Measurements from ENCODE around the gene GIT1. TPM values are rescaled to one million over a fixed set of nuclear protein-coding genes. Genes with fewer than 3 reads are reported as not detected.

The GIT1 gene
- total RNA-seq, 4 donors from 2014 or later, result 28.7 to 50.4 (median 39.9) TPM

GRCh38 chr17:29595107-29595942, 5.9 kb upstream of the GIT1 start:
- Histone ChIP-seq H3K36me3 (no peaks in the 10 kb centered on the region), H3K4me3 (no peak overlapping the region), H3K27me3 (no peaks in the 10 kb centered on the region), H3K9me3 (no peaks in the 10 kb centered on the region), H3K4me1 (peaks cover 36 to 62% (median 51%) of the 10 kb centered on the region in 4 donors), H3K27ac (replicated peaks in 1 of 4) (no peak overlapping the region)
- intact Hi-C loops (cut with DNase I), result no loop called here
- DNase-seq (ENCODE audit: extremely low spot score), result no peak
- WGBS, result 80% methylated on average over 7 of the region's 7 CpGs
- TF ChIP-seq POLR2A (IDR thresholded peaks at IDR 0.05; ENCODE audit: low read depth) (no peak), POLR2AphosphoS5 (IDR thresholded peaks at IDR 0.05) (no peak), CTCF (IDR thresholded peaks at IDR 0.05) (no peak), EP300 (IDR thresholded peaks at IDR 0.05) (no peak)

DNA sequence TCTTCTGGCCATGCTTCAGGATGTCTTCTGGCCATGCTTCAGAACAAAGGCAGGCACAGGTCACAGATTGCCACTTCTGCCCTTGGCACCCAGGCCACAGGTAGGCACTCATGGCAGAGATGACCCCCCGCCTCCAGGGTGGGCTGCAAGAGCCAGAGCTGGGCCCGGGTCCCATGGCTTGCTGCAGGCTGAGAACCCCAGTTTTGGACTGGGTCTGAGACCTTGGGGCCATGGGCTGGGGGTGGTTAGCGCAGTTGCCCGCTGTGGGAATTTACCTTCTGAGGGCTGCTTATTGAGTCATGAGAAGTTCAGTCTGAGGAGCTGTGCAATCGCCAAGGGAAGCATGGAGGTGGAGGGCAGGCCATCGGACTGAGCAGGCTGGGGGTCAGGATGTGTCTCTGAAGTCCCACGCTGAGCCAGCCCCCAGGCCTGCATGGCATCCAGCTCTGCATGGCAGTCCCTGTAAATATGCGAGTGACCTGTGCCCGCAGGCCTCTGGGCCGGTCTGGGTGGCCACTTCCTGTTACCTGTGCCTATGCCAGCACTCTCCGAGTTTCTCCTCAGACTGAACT, 5.2 kb upstream of the GIT1 start:
- Histone ChIP-seq H3K9me3 (no peaks in the 10 kb centered on the region), H3K36me3 (no peaks in the 10 kb centered on the region), H3K27me3 (no peaks in the 10 kb centered on the region), H3K4me1 (peaks cover 43 to 69% (median 58%) of the 10 kb centered on the region in 4 donors), H3K4me3 (peak overlapping the region in 2 of 4 donors; percentile 79 to 99), H3K27ac (replicated peaks in 1 of 4) (peak overlapping the region in 2 of 4 donors; percentile 41 to 64)
- intact Hi-C loops (cut with DNase I), result no loop called here
- no peak for DNase-seq (ENCODE audit: extremely low spot score)
- TF ChIP-seq CTCF (IDR thresholded peaks at IDR 0.05) (no peak), POLR2A (IDR thresholded peaks at IDR 0.05; ENCODE audit: low read depth) (no peak), EP300 (IDR thresholded peaks at IDR 0.05) (no peak), POLR2AphosphoS5 (IDR thresholded peaks at IDR 0.05) (no peak)
- 89% methylated on average over 9 of the region's 11 CpGs for WGBS

DNA sequence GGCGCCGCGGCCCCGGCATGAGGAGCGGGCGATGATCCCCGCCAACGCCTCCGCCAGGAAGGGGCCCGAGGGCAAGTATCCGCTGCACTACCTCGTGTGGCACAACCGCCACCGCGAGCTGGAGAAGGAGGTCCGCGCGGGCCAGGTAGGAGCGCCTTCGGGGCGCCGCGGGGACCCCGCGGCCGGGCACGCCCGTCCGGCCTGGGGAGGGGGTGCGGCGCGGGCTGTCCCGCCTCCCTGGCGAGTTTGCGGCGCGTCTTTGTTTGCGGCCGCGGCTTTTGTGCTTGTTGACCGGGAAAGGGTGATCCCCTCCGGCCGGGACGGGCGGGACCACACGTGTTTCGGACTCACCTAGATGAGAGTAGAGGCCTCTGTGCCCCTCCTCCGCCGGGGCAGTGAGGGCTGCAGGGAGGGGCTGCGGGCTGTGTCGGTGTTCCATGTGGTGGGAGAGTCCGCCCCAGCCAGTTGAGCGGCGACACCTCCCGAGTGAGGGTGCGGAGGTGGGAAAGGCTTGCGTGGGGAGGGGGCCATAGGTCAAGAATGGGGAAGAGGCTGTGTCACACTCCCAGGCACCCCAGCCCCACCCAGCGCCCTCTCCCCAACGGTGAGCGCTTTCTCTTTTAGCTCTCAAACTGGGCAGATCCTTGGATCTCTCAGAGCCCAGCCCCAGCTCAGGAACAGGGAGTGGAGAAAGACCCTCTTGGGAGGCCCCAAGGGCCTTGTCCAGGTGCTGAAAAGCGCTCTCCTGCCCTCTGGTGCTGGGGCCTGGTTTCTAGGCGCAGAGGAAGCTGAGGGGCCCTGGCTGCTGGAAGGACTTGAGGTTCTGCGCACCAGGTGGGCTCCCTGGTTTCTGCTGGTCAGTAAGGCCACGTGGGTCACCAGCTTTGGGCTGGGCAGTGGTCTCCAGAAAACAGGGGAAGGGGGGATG, 4.4 kb upstream of the GIT1 start:
- no peaks in the 10 kb centered on the region for H3K36me3 ChIP-seq
- H3K9me3 ChIP-seq, result no peaks in the 10 kb centered on the region
- WGBS, result 13% methylated on average over 8 of the region's 64 CpGs
- DNase-seq (ENCODE audit: extremely low spot score), result no peak
- TF ChIP-seq POLR2A (IDR thresholded peaks at IDR 0.05; ENCODE audit: low read depth) (no peak), EP300 (IDR thresholded peaks at IDR 0.05) (no peak), CTCF (IDR thresholded peaks at IDR 0.05) (peak; percentile 9 to 27 (median 26))
- H3K27me3 ChIP-seq, result no peaks in the 10 kb centered on the region
- peaks cover 43 to 70% (median 59%) of the 10 kb centered on the region in 4 donors for H3K4me1 ChIP-seq
- intact Hi-C loops (cut with DNase I), result no loop called here
- H3K4me3 ChIP-seq, result peak overlapping the region; percentile 67 to 99 (median 80)
- peak overlapping the region in 3 of 4 donors; percentile 41 to 64 (median 52) for H3K27ac ChIP-seq (replicated peaks in 1 of 4)

GRCh38 chr17:29592850-29593551, 3.6 kb upstream of the GIT1 start, which contains the start of gene ANKRD13B:
Gene ANKRD13B, plus strand, starts transcription at chr17:29593132. Its CDS starts 490 bp downstream, at chr17:29593622.
- Histone ChIP-seq H3K27me3 (no peaks in the 10 kb centered on the region), H3K4me1 (peaks cover 47 to 76% (median 65%) of the 10 kb centered on the region in 4 donors), H3K27ac (replicated peaks in 1 of 4) (peak within 1 kb of the TSS; percentile 83 to 92 (median 86)), H3K36me3 (no peaks in the 10 kb centered on the region), H3K4me3 (peak within 1 kb of the TSS; percentile 79 to 99 (median 86)), H3K9me3 (no peaks in the 10 kb centered on the region)
- TF ChIP-seq POLR2A (IDR thresholded peaks at IDR 0.05; ENCODE audit: low read depth), result no peak
- TF ChIP-seq POLR2AphosphoS5 (IDR thresholded peaks at IDR 0.05), result no peak
- no peak for TF ChIP-seq EP300 (IDR thresholded peaks at IDR 0.05)
- no peak for TF ChIP-seq CTCF (IDR thresholded peaks at IDR 0.05)
- intact Hi-C loops (cut with DNase I), result no loop called here
- no peak for DNase-seq (ENCODE audit: extremely low spot score)
- WGBS, result 3% methylated on average over 7 of the region's 96 CpGs

All from esophagus muscularis mucosa (tissue), 4 donors.